Kidney (tissue), 14 donors: ENCODE measurements around the gene CARHSP1. TPM values are rescaled to one million over a fixed set of nuclear protein-coding genes. Genes with fewer than 3 reads are reported as not detected.
"Not testable (repeated sequence)": the region's sequence is repeated elsewhere in the genome, so short reads cannot be mapped to it uniquely, and the experiment has no call there.

Experiments used
- DNase-seq, 5 donors: peaks; one replicate each; pipeline ENCODE4 v3.0.0-alpha.2; 2013 to 2020
- FAIRE-seq: peaks from 2 replicates; lab custom pipeline; 2012; peaks lifted over from hg19 to GRCh38; lab: Jason Lieb, UNC
- H3K27ac ChIP-seq, 2 donors: one replicate each; pipeline ENCODE4 v1.7.0; 2013; ENCODE audit warnings: low read depth in 2 of 2, low read length in 2 of 2, inconsistent platforms in 1 of 2
- H3K27me3 ChIP-seq: one replicate; pipeline ENCODE4 v1.7.1; 2013; ENCODE audit warnings: low read length, inconsistent platforms; ENCODE audit not compliant: control insufficient read depth, insufficient read depth
- H3K36me3 ChIP-seq, 3 donors: one replicate each; pipeline versions ENCODE4 v1.7.0 to v1.7.1; 2013; ENCODE audit warnings: low read length in 3 of 3, control low read depth in 1 of 3, inconsistent platforms in 1 of 3; ENCODE audit not compliant: insufficient read depth in 3 of 3, control insufficient read depth in 2 of 3
- H3K4me1 ChIP-seq, 3 donors: one replicate each; pipeline versions ENCODE4 v1.7.0 to v1.7.1; 2013; ENCODE audit warnings: low read length in 3 of 3, inconsistent platforms in 1 of 3, low read depth in 1 of 3; ENCODE audit not compliant: control insufficient read depth in 2 of 3, insufficient read depth in 2 of 3
- H3K4me3 ChIP-seq, 3 donors: one replicate each; pipeline versions ENCODE4 v1.7.0 to v1.8.1; 2013; ENCODE audit warnings: low read length in 3 of 3, control low read depth in 1 of 3, inconsistent platforms in 1 of 3
- H3K9ac ChIP-seq, 3 donors: one replicate each; pipeline versions ENCODE4 v1.7.0 to v1.7.1; 2013; ENCODE audit warnings: low read length in 3 of 3, control low read depth in 1 of 3, inconsistent platforms in 1 of 3
- H3K9me3 ChIP-seq, 3 donors: one replicate each; pipeline versions ENCODE4 v1.7.0 to v1.7.1; 2013; ENCODE audit warnings: low read length in 3 of 3, control low read depth in 1 of 3, inconsistent platforms in 1 of 3; ENCODE audit not compliant: control insufficient read depth in 2 of 3, insufficient read depth in 1 of 3
- CTCF ChIP-seq: IDR thresholded peaks from 3 replicates; pipeline ENCODE4 v1.5.1; 2012; ENCODE audit warnings: mild to moderate bottlenecking, moderate library complexity, borderline replicate concordance; ENCODE audit not compliant: insufficient read depth; ENCODE audit errors: extremely low read depth
- intact Hi-C: fragments of 100-400 bp; cut with DNase I; formaldehyde crosslinking; loops from one replicate; pipeline ENCODE4 v1.11.1; 2022
- polyA plus RNA-seq: library from polyadenylated mRNA; stranded (reverse); fragments of 350-450 nt; fragmentation: Illumina TruSeq; extraction: RNeasy Lipid Tissue Mini Kit (QIAGEN cat#74804); gene quantifications from one replicate; pipeline ENCODE4 v1.2.3, GENCODE V29; 2014; ENCODE audit warnings: low read depth, low replicate concordance; ENCODE audit not compliant: insufficient read depth
- total RNA-seq: library from RNA; stranded (reverse); fragmentation: NEBNext Ultra II Directional; extraction: Animal tissue kit (Norgen Biotek cat#: 25700); gene quantifications from one replicate; pipeline ENCODE4 v1.2.1, GENCODE V29; 2021
- donor health status: control.
- donor health status: control.
- donor health status: control.
- donor health status: control.
- donor health status: control.
- donor health status: DM: yes; HTN: yes; CAD: no.
- donor health status: Normal renal cell carcinoma (clear cell type).

Gene CARHSP1
- total and polyA plus RNA-seq, 2 donors from 2014 or later, result 130 to 134 TPM

DNA sequence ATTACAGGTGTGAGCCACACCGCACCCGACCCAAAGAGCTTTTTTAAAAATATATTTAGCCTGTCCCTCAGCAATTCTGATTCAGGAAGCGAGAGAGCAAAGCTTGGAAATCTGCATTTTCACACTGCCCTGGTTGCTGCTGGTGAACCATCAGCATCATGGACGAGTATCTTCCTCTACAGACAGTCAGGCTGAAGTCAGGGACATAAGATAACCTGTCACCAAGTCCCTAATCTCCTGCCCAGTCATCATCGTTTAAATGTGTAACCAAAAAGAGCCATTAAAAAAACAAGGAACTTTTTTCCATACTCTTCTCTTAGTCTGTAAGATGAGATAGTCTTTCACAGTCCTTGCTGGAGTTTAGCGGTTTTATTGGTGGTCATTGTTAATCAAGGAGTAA lies 64.5 kb downstream of the CARHSP1 start:
- Histone ChIP-seq H3K27ac (no peak overlapping the region), H3K4me3 (no peak overlapping the region), H3K9ac (no peak overlapping the region), H3K4me1 (peaks cover 0 to 7% (median 0%) of the 10 kb centered on the region in 3 donors), H3K27me3 (no peaks in the 10 kb centered on the region), H3K9me3 (no peaks in the 10 kb centered on the region), H3K36me3 (peaks cover 7 to 40% (median 29%) of the 10 kb centered on the region in 3 donors)
- no peak for FAIRE-seq
- TF ChIP-seq CTCF, result no peak
- intact Hi-C loops, result loop anchor here (10.0 kb wide), 1 partner anchor 80 kb away; the partner anchor contains the start of gene LITAFD
- no peak for DNase-seq

- not testable (repeated sequence) for FAIRE-seq, H3K4me3 ChIP-seq, H3K9ac ChIP-seq, H3K27ac ChIP-seq, DNase-seq, H3K27me3 ChIP-seq, H3K9me3 ChIP-seq
- peaks cover 7 to 38% (median 26%) of the 10 kb centered on the region in 3 donors for H3K36me3 ChIP-seq
- H3K4me1 ChIP-seq, result peaks cover 0 to 12% (median under 1%) of the 10 kb centered on the region in 3 donors
- intact Hi-C loops, result loop anchor here (10.0 kb wide), 1 partner anchor 81 kb away; the partner anchor contains the start of gene LITAFD
Observed at GRCh38 chr16:8803733-8804132, 65.1 kb downstream of the CARHSP1 start.

Other genes starting within 250 kb of the CARHSP1 start
- 26.2 TPM for gene METTL22, start 247.3 kb downstream of the CARHSP1 start, total RNA-seq
- gene METTL22, start 247.3 kb downstream of the CARHSP1 start, polyA plus RNA-seq, result 12.0 TPM
- gene ABAT, start 194.4 kb downstream of the CARHSP1 start, total RNA-seq, result 9.6 TPM
- 34.0 TPM for gene ABAT, start 194.4 kb downstream of the CARHSP1 start, polyA plus RNA-seq
- gene TMEM186, start 71.4 kb downstream of the CARHSP1 start, total RNA-seq, result 11.0 TPM
- gene TMEM186, start 71.4 kb downstream of the CARHSP1 start, polyA plus RNA-seq, result 20.2 TPM
- gene PMM2, start 71.2 kb downstream of the CARHSP1 start, total RNA-seq, result 39.5 TPM
- gene PMM2, start 71.2 kb downstream of the CARHSP1 start, polyA plus RNA-seq, result 21.5 TPM
- gene LITAFD, start 13.3 kb upstream of the CARHSP1 start, total RNA-seq, result not detected
- not detected for gene LITAFD, start 13.3 kb upstream of the CARHSP1 start, polyA plus RNA-seq
- gene USP7, start 94.9 kb upstream of the CARHSP1 start, total RNA-seq, result 92.0 TPM
- 26.7 TPM for gene USP7, start 94.9 kb upstream of the CARHSP1 start, polyA plus RNA-seq
- gene HAPSTR1, start 222.6 kb upstream of the CARHSP1 start, total RNA-seq, result 77.0 TPM
- gene HAPSTR1, start 222.6 kb upstream of the CARHSP1 start, polyA plus RNA-seq, result 14.7 TPM